Epithelial cell of proximal tubule (primary cell): ENCODE results near the gene SDF4. TPM values are rescaled to one million over a fixed set of nuclear protein-coding genes. Genes with fewer than 3 reads are reported as not detected.

Source experiments
- DNase-seq: peaks from one replicate; pipeline ENCODE4 v3.0.0-alpha.2; 2011; ENCODE audit warnings: low read depth
- H3K4me3 ChIP-seq: 2 replicates; pipeline ENCODE4 v1.5.1; 2011; ENCODE audit warnings: low read depth, mild to moderate bottlenecking, low read length
- total RNA-seq: library from RNA; depleted of rRNA; stranded (reverse); fragments of >200 nt; gene quantifications from 2 replicates; pipeline ENCODE4 v1.2.3, GENCODE V29; 2015
- TF ChIP-seq, protein P1 (sequence below): conservative IDR thresholded peaks from 2 replicates; pipeline ENCODE4 v1.5.1; 2012; ENCODE audit warnings: low read depth, mild to moderate bottlenecking, low read length

The SDF4 gene
- total RNA-seq, 1 donor from 2014 or later = 149 TPM

DNA sequence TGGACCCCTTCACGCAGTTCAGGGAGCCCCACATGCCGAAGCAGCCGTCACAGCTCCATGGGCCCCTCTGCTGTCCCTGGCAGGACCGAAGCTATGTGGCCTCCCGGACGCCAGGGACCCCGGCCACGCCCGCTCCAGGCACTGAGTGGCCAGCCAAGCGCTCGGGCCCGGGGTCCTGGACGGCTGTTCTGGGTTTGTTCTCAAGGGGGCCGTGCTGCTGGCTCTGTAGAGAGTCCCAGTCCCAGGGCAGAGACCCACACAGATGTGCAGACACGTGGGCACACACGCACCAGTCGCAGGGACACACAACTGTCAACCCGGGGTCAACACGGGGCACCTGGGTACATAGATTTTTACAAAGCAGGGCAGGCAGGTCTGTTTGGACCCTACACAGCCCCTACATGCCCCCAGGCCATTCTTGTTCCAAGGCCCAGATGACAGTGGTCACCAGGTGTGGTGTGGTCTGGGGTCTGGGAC lies 6.9 kb upstream of the SDF4 start:
- DNase-seq = no peak
- no peak overlapping the region for H3K4me3 ChIP-seq
- TF ChIP-seq, protein P1, sequence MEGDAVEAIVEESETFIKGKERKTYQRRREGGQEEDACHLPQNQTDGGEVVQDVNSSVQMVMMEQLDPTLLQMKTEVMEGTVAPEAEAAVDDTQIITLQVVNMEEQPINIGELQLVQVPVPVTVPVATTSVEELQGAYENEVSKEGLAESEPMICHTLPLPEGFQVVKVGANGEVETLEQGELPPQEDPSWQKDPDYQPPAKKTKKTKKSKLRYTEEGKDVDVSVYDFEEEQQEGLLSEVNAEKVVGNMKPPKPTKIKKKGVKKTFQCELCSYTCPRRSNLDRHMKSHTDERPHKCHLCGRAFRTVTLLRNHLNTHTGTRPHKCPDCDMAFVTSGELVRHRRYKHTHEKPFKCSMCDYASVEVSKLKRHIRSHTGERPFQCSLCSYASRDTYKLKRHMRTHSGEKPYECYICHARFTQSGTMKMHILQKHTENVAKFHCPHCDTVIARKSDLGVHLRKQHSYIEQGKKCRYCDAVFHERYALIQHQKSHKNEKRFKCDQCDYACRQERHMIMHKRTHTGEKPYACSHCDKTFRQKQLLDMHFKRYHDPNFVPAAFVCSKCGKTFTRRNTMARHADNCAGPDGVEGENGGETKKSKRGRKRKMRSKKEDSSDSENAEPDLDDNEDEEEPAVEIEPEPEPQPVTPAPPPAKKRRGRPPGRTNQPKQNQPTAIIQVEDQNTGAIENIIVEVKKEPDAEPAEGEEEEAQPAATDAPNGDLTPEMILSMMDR = no peak

DNA sequence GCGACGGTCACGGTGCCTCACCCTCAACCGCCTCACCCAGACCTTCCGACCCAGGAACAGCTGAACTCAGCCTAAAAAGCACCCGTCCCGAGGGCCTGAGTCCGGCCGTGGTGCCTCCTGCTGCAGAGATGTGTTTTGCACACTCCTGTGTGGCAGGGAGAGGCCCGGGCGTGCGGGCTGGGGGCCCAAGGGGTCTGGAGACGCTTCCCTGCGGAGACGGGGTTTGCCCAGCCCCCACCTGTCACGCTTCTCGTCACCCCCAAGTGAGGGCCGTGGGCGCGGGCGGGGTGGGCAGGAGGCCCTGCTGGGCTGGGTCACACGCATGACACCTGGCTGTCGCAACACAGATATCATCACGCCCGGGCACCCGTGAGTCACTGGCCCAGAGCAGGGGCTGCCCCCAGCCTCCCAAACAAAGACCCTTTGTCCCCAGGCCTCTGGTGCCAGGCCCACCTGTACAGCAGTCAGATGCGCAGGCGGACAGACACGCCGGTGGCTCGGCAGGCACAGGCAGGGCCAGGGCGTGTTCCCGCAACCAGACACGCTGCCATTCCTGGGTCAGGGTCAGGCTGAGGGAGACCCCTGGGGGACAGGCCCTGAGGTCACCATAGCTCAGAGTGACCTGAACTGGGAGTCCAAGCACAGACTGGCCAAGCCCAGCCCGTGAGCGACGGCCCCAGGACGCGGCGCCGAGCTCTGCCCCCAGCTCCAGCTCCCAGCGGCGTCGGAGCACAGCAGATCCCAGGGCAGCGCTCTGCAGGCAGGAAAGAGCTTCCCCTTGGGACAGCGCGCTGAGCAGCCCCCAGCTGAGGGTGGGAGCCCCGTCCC lies 6.3 kb upstream of the SDF4 start:
- TF ChIP-seq, protein P1 = no peak
- H3K4me3 ChIP-seq = no peak overlapping the region
- no peak for DNase-seq

DNA sequence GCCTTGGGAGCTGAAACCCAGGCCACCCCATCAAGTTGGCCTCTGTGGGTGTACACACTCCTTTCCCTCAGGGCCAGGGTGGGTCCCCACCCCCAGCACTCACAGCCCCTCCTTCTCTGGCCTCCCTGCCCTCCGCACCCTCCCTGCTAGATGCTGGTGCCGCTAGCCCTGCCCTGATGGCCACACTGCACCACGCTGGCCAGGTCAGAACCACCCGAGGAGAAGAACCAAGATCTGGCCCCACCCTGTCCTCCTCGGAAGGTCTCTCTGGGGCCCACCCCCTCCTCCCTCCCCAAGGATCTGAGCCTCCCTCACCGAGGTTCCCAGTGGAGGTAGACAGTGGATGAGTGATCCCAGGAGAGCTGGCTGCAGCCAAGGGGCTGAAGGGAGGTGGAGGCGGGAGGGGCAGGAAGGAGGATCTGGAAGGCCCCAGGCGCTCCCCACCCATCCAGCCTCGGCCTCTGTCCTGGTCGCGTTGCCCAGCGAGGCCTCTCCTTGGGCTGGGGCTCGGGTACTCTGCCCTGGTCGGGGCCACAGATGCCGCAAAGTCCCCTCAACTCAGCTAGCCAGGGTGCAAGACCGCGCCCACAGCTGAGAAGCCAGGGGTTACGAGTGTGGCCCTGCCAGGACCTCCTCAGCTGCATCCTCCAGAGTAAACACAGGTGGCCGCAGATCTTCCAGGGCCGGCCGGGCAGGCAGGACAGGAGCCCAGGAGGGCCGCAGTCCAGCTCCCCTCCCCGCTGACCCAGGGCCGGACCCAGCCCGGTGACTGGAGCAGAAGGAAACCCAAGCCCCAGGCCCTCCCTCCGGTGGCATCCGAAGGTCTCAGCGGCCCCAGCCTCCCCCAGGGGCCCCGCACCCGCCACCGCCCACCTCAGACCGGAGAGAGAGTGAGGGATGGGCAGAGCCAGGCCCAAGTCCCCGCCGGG lies 5.4 kb upstream of the SDF4 start:
- DNase-seq = no peak
- TF ChIP-seq, protein P1 = no peak
- no peak overlapping the region for H3K4me3 ChIP-seq

DNA sequence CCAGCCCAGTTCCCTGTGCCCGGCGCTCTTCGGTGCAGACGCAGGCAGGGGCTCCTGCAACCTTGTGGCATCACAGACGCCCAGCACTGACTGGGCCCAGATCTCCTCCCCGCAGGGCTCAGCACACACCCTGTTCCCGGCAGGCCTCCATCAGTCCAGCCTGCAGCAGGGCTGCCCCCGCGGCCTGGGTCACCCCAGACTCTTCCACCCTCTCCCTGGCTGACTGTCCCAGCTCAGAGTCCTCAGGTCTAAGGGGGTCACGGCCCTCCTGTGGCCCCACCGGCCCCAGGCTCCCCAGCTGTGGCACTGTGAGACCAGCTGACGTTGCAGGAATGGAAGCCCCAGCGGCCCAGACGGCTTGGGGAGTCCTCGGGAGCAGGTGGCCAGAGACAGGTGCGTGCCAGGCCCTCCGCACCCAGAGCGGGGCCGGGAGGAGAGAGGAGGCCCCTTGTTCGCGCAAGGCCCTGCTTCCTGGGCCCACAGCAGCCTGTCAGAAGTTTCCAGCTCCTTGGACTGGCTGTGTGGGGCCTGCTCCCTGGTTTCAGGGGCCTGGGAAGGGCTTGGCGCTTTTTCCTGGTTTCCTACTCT lies 4.5 kb upstream of the SDF4 start:
- TF ChIP-seq, protein P1 = no peak
- no peak overlapping the region for H3K4me3 ChIP-seq
- no peak for DNase-seq

DNA sequence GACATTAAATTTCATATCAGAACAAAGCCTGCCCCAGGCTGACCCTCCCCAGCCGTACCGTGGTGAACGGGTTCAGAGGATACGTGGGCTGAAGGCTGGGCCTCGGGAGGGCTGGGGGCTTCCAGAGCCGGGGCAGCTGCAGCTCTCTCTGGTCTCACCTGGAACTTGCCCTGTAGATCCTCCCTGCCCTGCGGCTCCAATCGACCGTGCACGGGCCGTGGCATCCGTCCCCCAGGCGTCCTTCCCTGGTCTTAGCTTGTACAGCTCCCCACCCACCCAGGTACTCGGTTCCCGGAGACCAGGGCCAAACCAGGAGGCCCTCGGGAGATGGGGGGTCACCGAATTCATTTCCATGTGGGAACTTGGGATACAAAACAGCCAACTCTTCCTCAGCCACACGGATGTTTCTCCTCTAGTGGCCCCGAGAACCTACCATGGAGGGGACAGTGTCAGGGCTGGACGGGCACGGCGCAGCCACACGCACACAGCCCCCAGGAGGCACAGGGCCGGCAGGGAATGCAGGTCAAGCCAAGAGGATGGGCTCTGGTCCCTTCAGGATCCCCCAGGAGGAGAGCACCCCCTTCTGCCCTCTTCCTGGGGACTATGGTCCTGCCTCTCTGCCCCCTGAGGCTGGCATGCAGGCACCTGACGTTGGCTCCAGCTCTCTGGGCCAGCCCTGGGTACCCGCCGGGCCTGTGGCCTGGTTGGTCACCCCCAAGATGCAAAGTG lies 3.4 kb upstream of the SDF4 start:
- no peak overlapping the region for H3K4me3 ChIP-seq
- TF ChIP-seq, protein P1 = no peak

DNA sequence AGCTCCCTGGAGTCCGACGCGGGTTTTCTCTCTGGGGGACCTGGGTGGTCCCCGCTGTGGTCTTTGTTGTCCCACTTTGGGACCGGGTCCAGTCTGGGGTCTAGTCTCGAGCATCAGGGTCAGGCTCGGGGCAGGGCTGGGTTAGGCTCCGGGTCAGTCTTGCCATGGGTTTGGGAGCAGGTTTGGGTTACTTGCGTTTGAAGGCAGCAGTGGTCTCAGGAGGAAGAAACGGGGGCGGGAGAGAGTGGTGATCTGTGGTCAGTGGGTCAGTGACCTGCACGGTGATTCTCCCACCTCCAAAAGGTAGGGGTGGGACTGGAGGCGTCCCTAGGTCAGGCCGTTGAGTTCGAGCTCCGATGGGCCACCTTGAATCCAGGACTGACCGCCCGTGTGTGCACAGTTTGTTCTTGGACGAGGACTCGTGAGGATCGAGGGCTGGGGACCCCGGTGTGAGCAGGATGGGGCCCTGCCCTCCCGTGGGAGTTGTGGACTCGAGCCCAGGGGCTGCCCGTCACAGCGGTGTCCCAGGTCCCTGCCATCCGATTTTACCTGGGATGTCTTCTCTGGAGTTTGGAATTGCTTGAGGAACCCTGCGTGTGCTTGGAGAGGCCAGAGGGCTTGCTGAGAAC lies 2.5 kb upstream of the SDF4 start:
- DNase-seq = no peak
- TF ChIP-seq, protein P1 = no peak
- no peak overlapping the region for H3K4me3 ChIP-seq

More for the DNA sequence above, 3.4 kb upstream of the SDF4 start:
- no peak for DNase-seq
